ENCODE measurements around the gene DGKG. TPM values are rescaled to one million over a fixed set of nuclear protein-coding genes. Genes with fewer than 3 reads are reported as not detected.
A peak's percentile ranks its signal among the peaks of the same experiment; 100 is the strongest.

The DGKG gene
- polyA plus RNA-seq, 1 donor, result 0.43 TPM

- DNase-seq, result peak; percentile 58
Observed at GRCh38 chr3:186277268-186277909, 84.6 kb downstream of the DGKG start.

GRCh38 chr3:186275436-186275835 is 86.6 kb downstream of the DGKG start:
- DNase-seq, result no peak

- no peak for DNase-seq
Observed at GRCh38 chr3:186273586-186273985, 88.4 kb downstream of the DGKG start.

- no peak for DNase-seq
Observed at GRCh38 chr3:186270701-186271100, 91.3 kb downstream of the DGKG start.

GRCh38 chr3:186268616-186269448 is 93.2 kb downstream of the DGKG start:
- DNase-seq, result no peak

- no peak for DNase-seq
Observed at GRCh38 chr3:186267758-186268157, 94.3 kb downstream of the DGKG start.

- no peak for DNase-seq
Observed at GRCh38 chr3:186264608-186265400, 97.2 kb downstream of the DGKG start.

GRCh38 chr3:186261638-186262037 is 100.4 kb downstream of the DGKG start:
- no peak for DNase-seq

- DNase-seq, result no peak
Observed at GRCh38 chr3:186260726-186261125, 101.3 kb downstream of the DGKG start.

- DNase-seq, result no peak
Observed at GRCh38 chr3:186259612-186260383, 102.2 kb downstream of the DGKG start.

GRCh38 chr3:186258968-186259367 is 103.1 kb downstream of the DGKG start:
- DNase-seq, result no peak

- no peak for DNase-seq
Observed at GRCh38 chr3:186257866-186258265, 104.2 kb downstream of the DGKG start.

GRCh38 chr3:186255703-186256331 is 106.2 kb downstream of the DGKG start:
- DNase-seq, result no peak

GRCh38 chr3:186254676-186255650 is 107.1 kb downstream of the DGKG start:
- DNase-seq, result no peak

- DNase-seq, result no peak
Observed at GRCh38 chr3:186251948-186252619, 110.0 kb downstream of the DGKG start.

GRCh38 chr3:186248850-186249249 is 113.2 kb downstream of the DGKG start:
- no peak for DNase-seq

GRCh38 chr3:186247821-186248814 is 113.9 kb downstream of the DGKG start:
- DNase-seq, result no peak

- DNase-seq, result no peak
Observed at GRCh38 chr3:186246941-186247340, 115.1 kb downstream of the DGKG start.
